GM12878 (cell line): Measurements from ENCODE around the gene CSF1R. TPM values are rescaled to one million over a fixed set of nuclear protein-coding genes. Genes with fewer than 3 reads are reported as not detected.

Experiments used
- CUX1 ChIP-seq: IDR thresholded peaks from 2 replicates; pipeline ENCODE4 v1.6.1; 2012; ENCODE audit warnings: improper control_type of control experiment, low read depth, low read length; ENCODE audit not compliant: insufficient replicate concordance
- ELK1 ChIP-seq: IDR thresholded peaks from 2 replicates; pipeline ENCODE4 v1.6.1; 2012; ENCODE audit warnings: low read depth, low read length, improper control_type of control experiment
- HDGF ChIP-seq: fragments of 450-650 bp; IDR thresholded peaks from 2 replicates; pipeline ENCODE4 v1.6.1; 2016; ENCODE audit warnings: antibody characterized with exemption
- IRF4 ChIP-seq: IDR thresholded peaks from 2 replicates; pipeline ENCODE4 v1.6.1; 2011; ENCODE audit warnings: low read depth, low read length
- KDM1A ChIP-seq: fragments of 200-600 bp; sonication (generic); IDR thresholded peaks from 2 replicates; pipeline ENCODE4 v1.6.1; 2016; ENCODE audit warnings: borderline replicate concordance
- NFIC ChIP-seq: IDR thresholded peaks from 2 replicates; pipeline ENCODE4 v1.6.1; 2012; ENCODE audit warnings: low read depth, mild to moderate bottlenecking, inconsistent platforms, low read length, moderate library complexity
- RELB ChIP-seq: fragments of 450-650 bp; IDR thresholded peaks from 2 replicates; pipeline ENCODE4 v1.6.1; 2017; ENCODE audit warnings: low read depth, mild to moderate bottlenecking, moderate library complexity
- SIX5 ChIP-seq: IDR thresholded peaks from 2 replicates; pipeline ENCODE4 v1.6.1; 2011; ENCODE audit warnings: mild to moderate bottlenecking, low read depth, low read length, moderate library complexity; ENCODE audit not compliant: severe bottlenecking
- SMAD1 ChIP-seq: fragments of 450-650 bp; IDR thresholded peaks from 2 replicates; pipeline ENCODE4 v1.6.1; 2018; ENCODE audit warnings: mild to moderate bottlenecking, low read depth; ENCODE audit not compliant: partially characterized antibody
- SMARCA5 ChIP-seq: fragments of 450-650 bp; IDR thresholded peaks from 2 replicates; pipeline ENCODE4 v1.6.1; 2017; ENCODE audit warnings: mild to moderate bottlenecking
- SP1 ChIP-seq: IDR thresholded peaks from one replicate; pipeline ENCODE4 v1.6.1; 2011; ENCODE audit warnings: low read depth, low read length
- SPI1 ChIP-seq: IDR thresholded peaks from 2 replicates; pipeline ENCODE4 v1.6.1; 2011; ENCODE audit warnings: low read depth, mild to moderate bottlenecking, low read length, moderate library complexity, borderline replicate concordance; ENCODE audit not compliant: insufficient read depth
- TCF12 ChIP-seq: IDR thresholded peaks from 2 replicates; pipeline ENCODE4 v1.6.1; 2011; ENCODE audit warnings: low read depth, mild to moderate bottlenecking, low read length
- USF1 ChIP-seq: IDR thresholded peaks from 2 replicates; pipeline ENCODE4 v1.6.1; 2011; ENCODE audit warnings: borderline replicate concordance, low read depth, mild to moderate bottlenecking, moderate library complexity, mixed read lengths, low read length; ENCODE audit not compliant: insufficient read depth; ENCODE audit errors: extremely low read length
- USF2 ChIP-seq: IDR thresholded peaks from 2 replicates; pipeline ENCODE4 v1.6.1; 2011; ENCODE audit warnings: low read depth, low read length, improper control_type of control experiment, borderline replicate concordance
- WRNIP1 ChIP-seq: IDR thresholded peaks from 2 replicates; pipeline ENCODE4 v1.6.1; 2011; ENCODE audit warnings: low read depth, low read length, improper control_type of control experiment, borderline replicate concordance
- ZNF384 ChIP-seq: IDR thresholded peaks from 2 replicates; pipeline ENCODE4 v1.6.1; 2012; ENCODE audit warnings: low read depth, mild to moderate bottlenecking, low read length, improper control_type of control experiment, borderline replicate concordance
- polyA plus RNA-seq, 11 experiments: library from polyadenylated mRNA; depleted of rRNA in 4 of 11; unstranded in 6 of 11; stranded (reverse) in 5 of 11; fragments of >200 nt; fragmentation: Nextera tagmentation in 4 of 11; fragmentation: Illumina TruSeq in 1 of 11; extraction: Ambion mirVana in 4 of 11; extraction: Trizol in 1 of 11; gene quantifications; 1 replicate in 1 of 11; 2 replicates in 10 of 11; pipeline versions ENCODE4 v1.2.1 to v1.2.3, GENCODE V29; 2011 to 2016; ENCODE audit warnings: inconsistent platforms in 2 of 11, missing spikeins in 2 of 11, low read depth in 1 of 11
- total RNA-seq, 4 experiments: library from RNA; depleted of rRNA in 3 of 4; stranded (reverse); fragments of >200 nt in 3 of 4; fragmentation: Illumina TruSeq in 1 of 4; extraction: Trizol in 1 of 4; gene quantifications; 2 replicates each; pipeline versions ENCODE4 v1.2.1 to v1.2.3, GENCODE V29; 2013 to 2021

Gene CSF1R
- total and polyA plus RNA-seq, 10 of the 15 experiments (the other 5 are each of a cell fraction or from before 2014, with no cell fraction given): 0.35 to 3.6 (median 1.2) TPM

GRCh38 chr5:150035139-150035895 is 51.0 kb downstream of the CSF1R start (continued):
- no peak for TF ChIP-seq USF1
- no peak for TF ChIP-seq ELK1
- TF ChIP-seq SMARCA5: no peak
- TF ChIP-seq NFIC: no peak
- TF ChIP-seq SMAD1: no peak
- TF ChIP-seq KDM1A: no peak
- no peak for TF ChIP-seq RELB
- TF ChIP-seq TCF12: no peak
- TF ChIP-seq USF2: no peak
- TF ChIP-seq HDGF: peak; percentile 43; the same call in 1 of the 2 replicates
- no peak for TF ChIP-seq ZNF384
- TF ChIP-seq WRNIP1: no peak
- no peak for TF ChIP-seq SP1
- TF ChIP-seq CUX1: no peak
- TF ChIP-seq SPI1: peak; percentile 98
- no peak for TF ChIP-seq SIX5
- peak; percentile 64 for TF ChIP-seq IRF4
